ENCODE measurements around the gene SDSL. TPM values are rescaled to one million over a fixed set of nuclear protein-coding genes. Genes with fewer than 3 reads are reported as not detected.

Gene SDSL
- polyA plus RNA-seq (1.4 to 4.7 TPM (median 1.9 TPM) in 3 replicates), polyA minus RNA-seq (0.77 to 2.5 TPM in 2 of 3 replicates, not detected in the other)
- polyA plus RNA-seq (2011; ENCODE audit: low read depth), result 1.2 TPM
- 2.7 and 4.8 TPM in 2 replicates for polyA plus RNA-seq (2011; cell fraction: cytosol; rRNA removed)
- polyA plus RNA-seq (2011; cell fraction: nucleus; rRNA removed), result 3.7 TPM in 2 replicates
- 1.3 and 2.0 TPM in 2 replicates for polyA plus RNA-seq (2012; ENCODE audit: low replicate concordance)
- polyA minus RNA-seq (2011; cell fraction: cytosol; rRNA and poly(A)+ RNA removed), result 2.9 TPM
- polyA minus RNA-seq (2011; cell fraction: nucleus; rRNA and poly(A)+ RNA removed), result 1.2 and 1.6 TPM in 2 replicates

- Histone ChIP-seq H3K27me3 (ENCODE audit: control insufficient read depth, extremely low read depth, insufficient read depth, low read length) (peaks cover 5% of the 10 kb centered on the region), H3K27ac (ENCODE audit: control insufficient read depth, insufficient read depth, low read length) (no peak within 1 kb of the TSS), H3K9me1 (ENCODE audit: control insufficient read depth, extremely low read depth, insufficient read depth, low read length) (no peaks in the 10 kb centered on the region), H3K79me2 (ENCODE audit: control insufficient read depth, insufficient read depth, low read length) (no peaks in the 10 kb centered on the region), H2AFZ (ENCODE audit: control insufficient read depth, low read length) (peak within 1 kb of the TSS; percentile 79), H3K4me2 (ENCODE audit: control insufficient read depth, extremely low read depth, insufficient read depth, low read depth, low read length) (peak within 1 kb of the TSS; percentile 78), H3K36me3 (ENCODE audit: control insufficient read depth in 2 of 2, extremely low read depth in 1 of 2, insufficient read depth in 2 of 2, low read length in 2 of 2) (no peaks in the 10 kb centered on the region), H3K4me1 (ENCODE audit: control insufficient read depth, extremely low read depth, insufficient read depth, low read length) (peaks cover 12% of the 10 kb centered on the region), H4K20me1 (ENCODE audit: control insufficient read depth, extremely low read depth, insufficient read depth, low read length) (no peaks in the 10 kb centered on the region), H3K4me3 (ENCODE audit: control insufficient read depth in 2 of 3, extremely low read depth in 1 of 3, insufficient read depth in 2 of 3, low read depth in 1 of 3, low read length in 3 of 3) (peak within 1 kb of the TSS; percentile 48 to 70 (median 64)), H3K9me3 (ENCODE audit: control insufficient read depth, low read depth, low read length) (no peaks in the 10 kb centered on the region), H3K9ac (ENCODE audit: control insufficient read depth, extremely low read depth, insufficient read depth, low read length) (peak within 1 kb of the TSS; percentile 67)
- FAIRE-seq (peak; percentile 77), DNase-seq (ENCODE audit: low read depth, low spot score) (peak; percentile 35)
- dilution Hi-C loops (cut with MboI; ENCODE audit: extremely low pct_ligation_motif_present, low sequenced_read_pairs), result no loop called here
- no peak for TF ChIP-seq EZH2 (IDR thresholded peaks at IDR 0.05; ENCODE audit: low read length)
- no peak for TF ChIP-seq CTCF (optimal IDR thresholded peaks at IDR 0.05 in 1 of 3, IDR thresholded peaks at IDR 0.05 in 1 of 3, conservative IDR thresholded peaks at IDR 0.05 in 1 of 3; ENCODE audit: extremely low read depth in 1 of 3, insufficient read depth in 2 of 3, low read length in 3 of 3)
Measured at GRCh38 chr12:113422030-113422885, at the start of gene SDSL. SDSL (plus strand) TSS chr12:113422380; CDS start chr12:113427983, 5,603 bp downstream.

DNA sequence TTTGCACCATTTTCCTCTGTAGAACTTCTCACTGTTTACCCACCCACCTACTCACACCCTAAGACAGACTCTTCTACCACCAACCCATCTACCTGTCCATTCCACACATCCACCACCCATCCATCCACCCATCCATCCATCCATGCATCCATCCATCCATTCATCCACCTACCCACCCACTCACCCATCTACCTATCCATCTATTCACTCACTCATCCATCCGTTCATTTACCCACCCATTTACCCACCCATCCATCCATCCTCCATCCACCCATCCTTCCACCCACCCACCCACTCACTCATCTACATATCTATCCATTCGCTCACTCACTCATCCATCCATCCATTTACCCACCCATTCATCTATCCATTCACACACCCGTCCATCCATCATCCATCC is 48.7 kb upstream of the SDSL start:
- Histone ChIP-seq H3K4me3 (ENCODE audit: control insufficient read depth in 2 of 3, extremely low read depth in 1 of 3, insufficient read depth in 2 of 3, low read depth in 1 of 3, low read length in 3 of 3) (no peak overlapping the region), H3K27me3 (ENCODE audit: control insufficient read depth, extremely low read depth, insufficient read depth, low read length) (no peaks in the 10 kb centered on the region), H3K27ac (ENCODE audit: control insufficient read depth, insufficient read depth, low read length) (no peak overlapping the region), H3K9me3 (ENCODE audit: control insufficient read depth, low read depth, low read length) (no peaks in the 10 kb centered on the region), H2AFZ (ENCODE audit: control insufficient read depth, low read length) (no peak overlapping the region), H3K9ac (ENCODE audit: control insufficient read depth, extremely low read depth, insufficient read depth, low read length) (no peak overlapping the region), H3K36me3 (ENCODE audit: control insufficient read depth in 2 of 2, extremely low read depth in 1 of 2, insufficient read depth in 2 of 2, low read length in 2 of 2) (peaks cover 11 to 14% of the 10 kb centered on the region in 2 experiments), H3K9me1 (ENCODE audit: control insufficient read depth, extremely low read depth, insufficient read depth, low read length) (no peaks in the 10 kb centered on the region), H3K4me1 (ENCODE audit: control insufficient read depth, extremely low read depth, insufficient read depth, low read length) (no peaks in the 10 kb centered on the region), H4K20me1 (ENCODE audit: control insufficient read depth, extremely low read depth, insufficient read depth, low read length) (no peaks in the 10 kb centered on the region), H3K79me2 (ENCODE audit: control insufficient read depth, insufficient read depth, low read length) (no peaks in the 10 kb centered on the region), H3K4me2 (ENCODE audit: control insufficient read depth, extremely low read depth, insufficient read depth, low read depth, low read length) (no peak overlapping the region)
- dilution Hi-C loops (cut with MboI; ENCODE audit: extremely low pct_ligation_motif_present, low sequenced_read_pairs), result no loop called here
- DNase-seq (ENCODE audit: low read depth, low spot score), result no peak
- TF ChIP-seq EZH2 (IDR thresholded peaks at IDR 0.05; ENCODE audit: low read length), result no peak
- TF ChIP-seq CTCF (optimal IDR thresholded peaks at IDR 0.05 in 1 of 3, IDR thresholded peaks at IDR 0.05 in 1 of 3, conservative IDR thresholded peaks at IDR 0.05 in 1 of 3; ENCODE audit: extremely low read depth in 1 of 3, insufficient read depth in 2 of 3, low read length in 3 of 3), result no peak
- FAIRE-seq, result no peak
